ENCODE data around the gene FADS6. TPM values are rescaled to one million over a fixed set of nuclear protein-coding genes. Genes with fewer than 3 reads are reported as not detected.

FADS6 gene
- total and polyA plus RNA-seq, 2 of the 13 experiments (the other 11 are each of a cell fraction or from before 2014, with no cell fraction given) = 0.11 TPM

DNA sequence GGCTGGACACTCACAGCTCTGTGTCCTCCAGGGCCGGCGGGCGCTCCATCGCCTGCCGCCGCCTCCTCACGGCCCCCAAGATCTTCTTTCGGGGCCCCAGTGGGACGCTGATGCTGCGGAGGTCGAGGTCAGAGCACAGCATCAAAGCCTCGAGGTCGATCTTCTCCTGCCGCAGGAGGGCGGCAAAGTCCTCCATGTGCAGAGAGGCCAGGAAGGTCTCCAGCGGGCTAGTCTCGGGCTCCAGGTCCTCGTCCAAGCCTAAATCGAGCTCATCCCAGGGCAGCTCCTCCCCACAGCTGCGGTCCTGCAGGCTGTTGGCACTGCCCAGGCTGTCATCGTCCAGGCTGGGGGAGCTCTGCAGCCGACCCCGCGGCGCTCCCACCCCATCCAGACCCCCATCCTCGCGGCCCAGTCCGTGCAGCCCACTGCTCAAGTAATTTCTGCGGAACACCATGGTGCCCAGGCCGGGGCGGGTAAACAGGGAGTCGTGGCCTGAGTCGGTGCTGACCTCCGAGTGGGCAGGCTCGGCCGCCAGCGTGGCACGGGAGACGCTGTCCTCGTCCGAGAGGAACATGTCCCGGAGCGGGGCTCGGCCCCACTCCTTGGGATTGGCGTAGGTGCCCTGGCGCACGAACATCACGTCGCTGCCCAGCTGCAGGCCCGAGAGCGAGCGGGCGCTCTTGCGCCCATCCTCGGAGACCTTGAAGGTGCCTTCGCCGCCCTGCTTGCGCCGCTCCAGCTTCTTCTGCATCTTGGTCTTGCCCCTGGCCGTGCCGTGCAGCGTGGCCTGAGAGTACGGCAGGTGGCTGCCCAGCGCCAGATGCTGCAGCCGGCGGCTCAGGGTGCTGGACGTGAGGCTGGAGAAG lies 26.2 kb upstream of the FADS6 start (continued):
- TF ChIP-seq ZIK1 (CRISPR knock-in tag; IDR thresholded peaks at IDR 0.05; ENCODE audit: borderline replicate concordance, low read depth) (no peak), STAT5B (CRISPR knock-in tag; IDR thresholded peaks at IDR 0.05) (no peak), ZMYM3 (CRISPR knock-in tag; IDR thresholded peaks at IDR 0.05) (no peak), POLR2G (IDR thresholded peaks at IDR 0.05; ENCODE audit: low read depth, low read length) (no peak), CBX2 (IDR thresholded peaks at IDR 0.05; ENCODE audit: low read depth, low read length) (no peak), CBX2 (CRISPR knock-in tag; IDR thresholded peaks at IDR 0.05; ENCODE audit: low read depth) (no peak), NR2F6 (IDR thresholded peaks at IDR 0.05) (peak; percentile 60; the same call in 1 of the 2 replicates), NR2F6 (CRISPR knock-in tag; IDR thresholded peaks at IDR 0.05) (peak; percentile 81), NFKBIZ (CRISPR knock-in tag; IDR thresholded peaks at IDR 0.05) (no peak), MYNN (CRISPR knock-in tag; IDR thresholded peaks at IDR 0.05; ENCODE audit: low read depth) (no peak), ZNF530 (CRISPR knock-in tag; IDR thresholded peaks at IDR 0.05; ENCODE audit: low read depth) (no peak), KDM2A (CRISPR knock-in tag; IDR thresholded peaks at IDR 0.05; ENCODE audit: borderline replicate concordance, low read depth) (peak; percentile 54; the same call in 1 of the 2 replicates), MBNL3 (CRISPR knock-in tag; conservative IDR thresholded peaks at IDR 0.05) (no peak), ZFY (CRISPR knock-in tag; IDR thresholded peaks at IDR 0.05) (no peak), SKI (IDR thresholded peaks at IDR 0.05; ENCODE audit: partially characterized antibody) (no peak), ZEB1 (IDR thresholded peaks at IDR 0.05; ENCODE audit: insufficient replicate concordance, low read depth) (no peak)
- TF ChIP-seq, protein P1, sequence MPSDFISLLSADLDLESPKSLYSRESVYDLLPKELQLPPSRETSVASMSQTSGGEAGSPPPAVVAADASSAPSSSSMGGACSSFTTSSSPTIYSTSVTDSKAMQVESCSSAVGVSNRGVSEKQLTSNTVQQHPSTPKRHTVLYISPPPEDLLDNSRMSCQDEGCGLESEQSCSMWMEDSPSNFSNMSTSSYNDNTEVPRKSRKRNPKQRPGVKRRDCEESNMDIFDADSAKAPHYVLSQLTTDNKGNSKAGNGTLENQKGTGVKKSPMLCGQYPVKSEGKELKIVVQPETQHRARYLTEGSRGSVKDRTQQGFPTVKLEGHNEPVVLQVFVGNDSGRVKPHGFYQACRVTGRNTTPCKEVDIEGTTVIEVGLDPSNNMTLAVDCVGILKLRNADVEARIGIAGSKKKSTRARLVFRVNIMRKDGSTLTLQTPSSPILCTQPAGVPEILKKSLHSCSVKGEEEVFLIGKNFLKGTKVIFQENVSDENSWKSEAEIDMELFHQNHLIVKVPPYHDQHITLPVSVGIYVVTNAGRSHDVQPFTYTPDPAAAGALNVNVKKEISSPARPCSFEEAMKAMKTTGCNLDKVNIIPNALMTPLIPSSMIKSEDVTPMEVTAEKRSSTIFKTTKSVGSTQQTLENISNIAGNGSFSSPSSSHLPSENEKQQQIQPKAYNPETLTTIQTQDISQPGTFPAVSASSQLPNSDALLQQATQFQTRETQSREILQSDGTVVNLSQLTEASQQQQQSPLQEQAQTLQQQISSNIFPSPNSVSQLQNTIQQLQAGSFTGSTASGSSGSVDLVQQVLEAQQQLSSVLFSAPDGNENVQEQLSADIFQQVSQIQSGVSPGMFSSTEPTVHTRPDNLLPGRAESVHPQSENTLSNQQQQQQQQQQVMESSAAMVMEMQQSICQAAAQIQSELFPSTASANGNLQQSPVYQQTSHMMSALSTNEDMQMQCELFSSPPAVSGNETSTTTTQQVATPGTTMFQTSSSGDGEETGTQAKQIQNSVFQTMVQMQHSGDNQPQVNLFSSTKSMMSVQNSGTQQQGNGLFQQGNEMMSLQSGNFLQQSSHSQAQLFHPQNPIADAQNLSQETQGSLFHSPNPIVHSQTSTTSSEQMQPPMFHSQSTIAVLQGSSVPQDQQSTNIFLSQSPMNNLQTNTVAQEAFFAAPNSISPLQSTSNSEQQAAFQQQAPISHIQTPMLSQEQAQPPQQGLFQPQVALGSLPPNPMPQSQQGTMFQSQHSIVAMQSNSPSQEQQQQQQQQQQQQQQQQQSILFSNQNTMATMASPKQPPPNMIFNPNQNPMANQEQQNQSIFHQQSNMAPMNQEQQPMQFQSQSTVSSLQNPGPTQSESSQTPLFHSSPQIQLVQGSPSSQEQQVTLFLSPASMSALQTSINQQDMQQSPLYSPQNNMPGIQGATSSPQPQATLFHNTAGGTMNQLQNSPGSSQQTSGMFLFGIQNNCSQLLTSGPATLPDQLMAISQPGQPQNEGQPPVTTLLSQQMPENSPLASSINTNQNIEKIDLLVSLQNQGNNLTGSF (CRISPR knock-in tag; IDR thresholded peaks at IDR 0.05) = 0 out of 2 replicates have a peak, but pooled peaks have one; percentile 37
- TF ChIP-seq, protein P2, sequence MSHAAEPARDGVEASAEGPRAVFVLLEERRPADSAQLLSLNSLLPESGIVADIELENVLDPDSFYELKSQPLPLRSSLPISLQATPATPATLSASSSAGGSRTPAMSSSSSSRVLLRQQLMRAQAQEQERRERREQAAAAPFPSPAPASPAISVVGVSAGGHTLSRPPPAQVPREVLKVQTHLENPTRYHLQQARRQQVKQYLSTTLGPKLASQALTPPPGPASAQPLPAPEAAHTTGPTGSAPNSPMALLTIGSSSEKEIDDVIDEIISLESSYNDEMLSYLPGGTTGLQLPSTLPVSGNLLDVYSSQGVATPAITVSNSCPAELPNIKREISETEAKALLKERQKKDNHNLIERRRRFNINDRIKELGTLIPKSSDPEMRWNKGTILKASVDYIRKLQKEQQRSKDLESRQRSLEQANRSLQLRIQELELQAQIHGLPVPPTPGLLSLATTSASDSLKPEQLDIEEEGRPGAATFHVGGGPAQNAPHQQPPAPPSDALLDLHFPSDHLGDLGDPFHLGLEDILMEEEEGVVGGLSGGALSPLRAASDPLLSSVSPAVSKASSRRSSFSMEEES (CRISPR knock-in tag; IDR thresholded peaks at IDR 0.05) = no peak
- TF ChIP-seq, protein P3, sequence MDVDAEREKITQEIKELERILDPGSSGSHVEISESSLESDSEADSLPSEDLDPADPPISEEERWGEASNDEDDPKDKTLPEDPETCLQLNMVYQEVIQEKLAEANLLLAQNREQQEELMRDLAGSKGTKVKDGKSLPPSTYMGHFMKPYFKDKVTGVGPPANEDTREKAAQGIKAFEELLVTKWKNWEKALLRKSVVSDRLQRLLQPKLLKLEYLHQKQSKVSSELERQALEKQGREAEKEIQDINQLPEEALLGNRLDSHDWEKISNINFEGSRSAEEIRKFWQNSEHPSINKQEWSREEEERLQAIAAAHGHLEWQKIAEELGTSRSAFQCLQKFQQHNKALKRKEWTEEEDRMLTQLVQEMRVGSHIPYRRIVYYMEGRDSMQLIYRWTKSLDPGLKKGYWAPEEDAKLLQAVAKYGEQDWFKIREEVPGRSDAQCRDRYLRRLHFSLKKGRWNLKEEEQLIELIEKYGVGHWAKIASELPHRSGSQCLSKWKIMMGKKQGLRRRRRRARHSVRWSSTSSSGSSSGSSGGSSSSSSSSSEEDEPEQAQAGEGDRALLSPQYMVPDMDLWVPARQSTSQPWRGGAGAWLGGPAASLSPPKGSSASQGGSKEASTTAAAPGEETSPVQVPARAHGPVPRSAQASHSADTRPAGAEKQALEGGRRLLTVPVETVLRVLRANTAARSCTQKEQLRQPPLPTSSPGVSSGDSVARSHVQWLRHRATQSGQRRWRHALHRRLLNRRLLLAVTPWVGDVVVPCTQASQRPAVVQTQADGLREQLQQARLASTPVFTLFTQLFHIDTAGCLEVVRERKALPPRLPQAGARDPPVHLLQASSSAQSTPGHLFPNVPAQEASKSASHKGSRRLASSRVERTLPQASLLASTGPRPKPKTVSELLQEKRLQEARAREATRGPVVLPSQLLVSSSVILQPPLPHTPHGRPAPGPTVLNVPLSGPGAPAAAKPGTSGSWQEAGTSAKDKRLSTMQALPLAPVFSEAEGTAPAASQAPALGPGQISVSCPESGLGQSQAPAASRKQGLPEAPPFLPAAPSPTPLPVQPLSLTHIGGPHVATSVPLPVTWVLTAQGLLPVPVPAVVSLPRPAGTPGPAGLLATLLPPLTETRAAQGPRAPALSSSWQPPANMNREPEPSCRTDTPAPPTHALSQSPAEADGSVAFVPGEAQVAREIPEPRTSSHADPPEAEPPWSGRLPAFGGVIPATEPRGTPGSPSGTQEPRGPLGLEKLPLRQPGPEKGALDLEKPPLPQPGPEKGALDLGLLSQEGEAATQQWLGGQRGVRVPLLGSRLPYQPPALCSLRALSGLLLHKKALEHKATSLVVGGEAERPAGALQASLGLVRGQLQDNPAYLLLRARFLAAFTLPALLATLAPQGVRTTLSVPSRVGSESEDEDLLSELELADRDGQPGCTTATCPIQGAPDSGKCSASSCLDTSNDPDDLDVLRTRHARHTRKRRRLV (CRISPR knock-in tag; IDR thresholded peaks at IDR 0.05) = no peak
